Osteoblast (primary cell): ENCODE measurements around the gene XYLT1. TPM values are rescaled to one million over a fixed set of nuclear protein-coding genes. Genes with fewer than 3 reads are reported as not detected.

Source experiments
- DNase-seq: peaks from one replicate; pipeline ENCODE4 v3.0.0; 2011; ENCODE audit warnings: low spot score, mixed read lengths; ENCODE audit not compliant: insufficient read length; ENCODE audit errors: missing footprints
- H2AFZ ChIP-seq: 2 replicates; pipeline ENCODE4 v1.6.0; 2011; ENCODE audit warnings: mild to moderate bottlenecking, low read length
- H3K27ac ChIP-seq: 2 replicates; pipeline ENCODE4 v1.5.1; 2011; ENCODE audit warnings: mild to moderate bottlenecking, low read depth, low read length, moderate library complexity
- H3K27me3 ChIP-seq: 2 replicates; pipeline ENCODE4 v1.6.0; 2012; ENCODE audit warnings: mild to moderate bottlenecking, control low read depth, inconsistent platforms, low read length, moderate library complexity; ENCODE audit not compliant: insufficient read depth
- H3K36me3 ChIP-seq: 2 replicates; pipeline ENCODE4 v1.5.1; 2011; ENCODE audit warnings: mild to moderate bottlenecking, low read length, control low read depth, moderate library complexity; ENCODE audit not compliant: insufficient read depth
- H3K4me1 ChIP-seq: 2 replicates; pipeline ENCODE4 v1.5.1; 2011; ENCODE audit warnings: mild to moderate bottlenecking, low read length, control low read depth, moderate library complexity; ENCODE audit not compliant: insufficient read depth
- H3K4me2 ChIP-seq: 2 replicates; pipeline ENCODE4 v1.6.0; 2011; ENCODE audit warnings: mild to moderate bottlenecking, low read length; ENCODE audit not compliant: insufficient read depth
- H3K4me3 ChIP-seq: fragments of 200-600 bp; sonication (generic); 3 replicates; pipeline ENCODE4 v1.5.1; 2012; ENCODE audit warnings: mild to moderate bottlenecking, low read length, inconsistent platforms; ENCODE audit not compliant: insufficient read depth
- H3K79me2 ChIP-seq: 2 replicates; pipeline ENCODE4 v1.6.0; 2012; ENCODE audit warnings: mild to moderate bottlenecking, low read length, control low read depth, inconsistent platforms; ENCODE audit not compliant: insufficient read depth
- H3K9me3 ChIP-seq: 2 replicates; pipeline ENCODE4 v1.5.1; 2011; ENCODE audit warnings: low read depth, low read length, control low read depth
- H4K20me1 ChIP-seq: 2 replicates; pipeline ENCODE4 v1.6.0; 2012; ENCODE audit warnings: mild to moderate bottlenecking, low read length, control low read depth; ENCODE audit not compliant: insufficient read depth
- CTCF ChIP-seq: IDR thresholded peaks from 2 replicates; pipeline ENCODE4 v1.5.1; 2011; ENCODE audit warnings: mild to moderate bottlenecking, low read depth, low read length, moderate library complexity; ENCODE audit errors: extremely low read depth
- total RNA-seq: library from RNA; depleted of rRNA; stranded (reverse); fragments of >200 nt; gene quantifications from 2 replicates; pipeline ENCODE4 v1.2.3, GENCODE V29; 2012

XYLT1 gene
- total RNA-seq, 1 donor = 43.4 TPM

GRCh38 chr16:17063201-17064139 lies 407.3 kb downstream of the XYLT1 start:
- Histone ChIP-seq H3K9me3 (no peaks in the 10 kb centered on the region), H3K36me3 (no peaks in the 10 kb centered on the region), H2AFZ (no peak overlapping the region), H3K27me3 (no peaks in the 10 kb centered on the region), H3K4me3 (no peak overlapping the region), H3K4me1 (no peaks in the 10 kb centered on the region), H4K20me1 (no peaks in the 10 kb centered on the region), H3K79me2 (no peaks in the 10 kb centered on the region), H3K27ac (no peak overlapping the region), H3K4me2 (no peak overlapping the region)
- TF ChIP-seq CTCF = no peak
- DNase-seq = no peak

DNA sequence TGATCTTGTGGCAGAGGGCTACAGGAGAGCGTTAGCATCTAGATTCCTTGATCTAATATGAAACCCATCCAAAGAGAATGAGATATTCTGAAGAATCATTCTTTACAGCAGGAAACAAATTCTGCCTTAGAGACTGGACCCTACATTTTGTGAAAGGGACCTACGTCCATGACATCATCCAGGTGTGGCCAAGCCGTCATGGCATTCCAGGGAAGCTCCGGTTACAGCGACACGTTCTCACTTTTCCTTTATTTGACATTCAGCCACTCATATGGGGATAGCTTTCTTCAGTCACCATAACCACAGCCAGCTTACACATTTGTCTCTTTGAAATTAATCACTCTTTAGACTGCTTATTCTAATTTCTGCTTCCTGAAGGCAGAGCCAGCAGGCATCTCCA lies 408.1 kb downstream of the XYLT1 start:
- Histone ChIP-seq H3K27ac (no peak overlapping the region), H3K36me3 (no peaks in the 10 kb centered on the region), H3K27me3 (no peaks in the 10 kb centered on the region), H3K4me1 (no peaks in the 10 kb centered on the region), H3K4me2 (no peak overlapping the region), H2AFZ (no peak overlapping the region), H3K9me3 (no peaks in the 10 kb centered on the region), H3K79me2 (no peaks in the 10 kb centered on the region), H3K4me3 (no peak overlapping the region), H4K20me1 (no peaks in the 10 kb centered on the region)
- DNase-seq = no peak
- no peak for TF ChIP-seq CTCF

DNA sequence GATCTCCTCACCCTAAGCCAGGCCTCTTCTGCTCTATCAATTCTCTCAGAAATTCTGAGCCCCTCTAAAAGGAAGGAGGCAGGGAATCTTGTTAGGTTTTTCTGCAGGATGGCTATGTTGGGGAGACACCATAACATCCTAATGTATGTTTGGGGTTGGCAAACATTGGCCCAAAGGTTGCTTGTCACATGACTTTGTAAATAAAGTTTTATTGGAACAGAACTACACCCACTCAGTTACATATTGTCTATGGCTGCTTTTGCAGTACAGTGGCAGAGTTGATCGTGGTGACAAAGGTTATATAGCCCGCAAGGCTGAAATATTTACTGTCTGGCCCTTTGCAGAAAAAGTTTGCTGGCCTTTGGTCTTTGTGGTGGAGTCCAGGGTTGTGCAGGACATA lies 409.4 kb downstream of the XYLT1 start:
- TF ChIP-seq CTCF = no peak
- Histone ChIP-seq H3K4me2 (no peak overlapping the region), H3K27me3 (no peaks in the 10 kb centered on the region), H4K20me1 (no peaks in the 10 kb centered on the region), H3K79me2 (no peaks in the 10 kb centered on the region), H3K36me3 (no peaks in the 10 kb centered on the region), H3K4me3 (no peak overlapping the region), H3K9me3 (no peaks in the 10 kb centered on the region), H3K27ac (no peak overlapping the region), H3K4me1 (no peaks in the 10 kb centered on the region), H2AFZ (no peak overlapping the region)
- DNase-seq = no peak

DNA sequence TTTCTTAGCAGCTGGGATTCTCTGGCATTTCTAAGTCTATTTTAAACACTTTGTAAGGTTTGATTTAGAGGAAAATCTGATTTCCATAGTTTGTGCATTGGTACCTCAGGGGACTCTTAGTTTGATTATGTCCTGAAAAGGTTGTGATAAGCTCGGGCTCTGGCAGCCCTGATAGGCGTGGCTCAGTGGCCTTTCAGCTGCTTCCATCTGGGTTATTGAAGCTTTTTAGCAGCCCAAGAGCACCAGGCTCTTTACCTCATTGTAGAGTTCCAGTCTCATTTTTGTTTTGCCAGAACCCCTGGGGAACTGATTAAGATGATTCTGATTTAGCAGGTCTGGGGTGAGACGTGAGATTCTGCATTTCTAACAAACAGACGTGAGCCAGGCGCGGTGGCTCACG lies 412.3 kb downstream of the XYLT1 start:
- H3K4me3 ChIP-seq = no peak overlapping the region

More for the DNA sequence above, 412.3 kb downstream of the XYLT1 start:
- no peaks in the 10 kb centered on the region for H3K4me1 ChIP-seq
- no peak overlapping the region for H3K27ac ChIP-seq
- no peak overlapping the region for H3K4me2 ChIP-seq
- H3K79me2 ChIP-seq = no peaks in the 10 kb centered on the region
- H2AFZ ChIP-seq = no peak overlapping the region
- H4K20me1 ChIP-seq = no peaks in the 10 kb centered on the region
- no peaks in the 10 kb centered on the region for H3K36me3 ChIP-seq
- TF ChIP-seq CTCF = no peak
- no peaks in the 10 kb centered on the region for H3K9me3 ChIP-seq
- no peak for DNase-seq
- H3K27me3 ChIP-seq = no peaks in the 10 kb centered on the region
